ENCODE measurements around the gene USP6NL. TPM values are rescaled to one million over a fixed set of nuclear protein-coding genes. Genes with fewer than 3 reads are reported as not detected.
A peak's percentile ranks its signal among the peaks of the same experiment; 100 is the strongest.
"Not testable (repeated sequence)": the region's sequence is repeated elsewhere in the genome, so short reads cannot be mapped to it uniquely, and the experiment has no call there.

USP6NL gene
- total and polyA plus RNA-seq, 8 donors, result 2.2 to 10.4 (median 5.1) TPM

DNA sequence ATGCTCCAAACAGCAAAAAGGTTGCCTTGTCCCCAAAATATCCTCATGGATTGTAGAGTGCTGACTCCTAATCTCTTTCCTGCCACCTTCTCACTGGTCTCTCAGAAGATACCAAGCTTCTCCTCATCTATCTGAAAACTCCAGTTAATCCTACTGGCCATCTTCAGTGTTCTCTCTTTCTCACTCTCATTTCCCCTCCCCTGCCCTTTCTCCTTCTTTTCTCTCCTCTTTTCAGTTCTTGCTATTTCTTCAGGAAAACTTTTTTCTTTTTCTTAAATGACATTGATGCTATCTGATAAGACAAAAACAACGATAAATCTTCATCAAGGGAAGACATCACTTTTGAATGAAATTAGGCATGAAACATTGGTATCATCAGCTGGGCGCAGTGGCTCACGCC lies 109.8 kb downstream of the USP6NL start:
- no peak overlapping the region for H3K27ac ChIP-seq
- H3K36me3 ChIP-seq, result no peaks in the 10 kb centered on the region
- H3K4me1 ChIP-seq, result no peaks in the 10 kb centered on the region
- no peaks in the 10 kb centered on the region for H3K27me3 ChIP-seq
- intact Hi-C loops (cut with DNase I), result no loop called here
- WGBS, 2 donors, result 94 to 95% methylated on average over 3 of the region's 3 CpGs
- no peak overlapping the region for H3K4me3 ChIP-seq
- DNase-seq, result no peak
- TF ChIP-seq, protein P1, sequence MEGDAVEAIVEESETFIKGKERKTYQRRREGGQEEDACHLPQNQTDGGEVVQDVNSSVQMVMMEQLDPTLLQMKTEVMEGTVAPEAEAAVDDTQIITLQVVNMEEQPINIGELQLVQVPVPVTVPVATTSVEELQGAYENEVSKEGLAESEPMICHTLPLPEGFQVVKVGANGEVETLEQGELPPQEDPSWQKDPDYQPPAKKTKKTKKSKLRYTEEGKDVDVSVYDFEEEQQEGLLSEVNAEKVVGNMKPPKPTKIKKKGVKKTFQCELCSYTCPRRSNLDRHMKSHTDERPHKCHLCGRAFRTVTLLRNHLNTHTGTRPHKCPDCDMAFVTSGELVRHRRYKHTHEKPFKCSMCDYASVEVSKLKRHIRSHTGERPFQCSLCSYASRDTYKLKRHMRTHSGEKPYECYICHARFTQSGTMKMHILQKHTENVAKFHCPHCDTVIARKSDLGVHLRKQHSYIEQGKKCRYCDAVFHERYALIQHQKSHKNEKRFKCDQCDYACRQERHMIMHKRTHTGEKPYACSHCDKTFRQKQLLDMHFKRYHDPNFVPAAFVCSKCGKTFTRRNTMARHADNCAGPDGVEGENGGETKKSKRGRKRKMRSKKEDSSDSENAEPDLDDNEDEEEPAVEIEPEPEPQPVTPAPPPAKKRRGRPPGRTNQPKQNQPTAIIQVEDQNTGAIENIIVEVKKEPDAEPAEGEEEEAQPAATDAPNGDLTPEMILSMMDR (IDR thresholded peaks at IDR 0.05), result no peak
- no peaks in the 10 kb centered on the region for H3K9me3 ChIP-seq
- FAIRE-seq, result no peak
- no peak for ATAC-seq

DNA sequence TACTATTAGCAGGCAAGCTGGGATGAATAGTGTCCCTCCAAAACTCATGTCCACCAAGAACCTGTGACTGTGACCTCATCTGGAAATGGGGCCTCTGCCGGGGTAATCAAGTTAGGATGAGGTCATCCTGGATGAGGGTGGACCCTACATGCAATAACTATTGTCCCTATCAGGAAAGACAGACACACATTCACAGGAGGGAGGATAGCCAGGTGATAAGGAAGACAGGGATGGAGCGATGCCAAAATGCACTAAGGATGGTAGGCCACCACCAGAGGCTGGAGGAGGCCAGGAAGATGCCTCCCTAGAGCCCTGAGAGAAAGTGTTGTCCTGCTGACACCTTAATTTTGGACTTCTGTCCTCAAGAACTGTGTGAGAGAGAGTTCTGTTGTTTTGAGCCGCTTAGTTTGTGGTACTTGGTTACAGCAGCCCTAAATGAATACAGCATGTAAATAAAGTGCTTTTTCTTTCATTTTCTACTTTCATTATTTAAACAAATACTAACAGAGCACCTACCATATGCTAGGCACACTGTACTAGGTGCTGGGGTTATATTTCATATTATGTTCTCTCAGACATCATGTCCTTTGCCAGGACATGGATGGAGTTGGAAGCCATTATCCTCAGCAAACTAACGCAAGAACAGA lies 111.9 kb downstream of the USP6NL start:
- no peaks in the 10 kb centered on the region for H3K36me3 ChIP-seq
- intact Hi-C loops (cut with DNase I), result no loop called here
- TF ChIP-seq, protein P1 (IDR thresholded peaks at IDR 0.05), result no peak
- DNase-seq (no peak), FAIRE-seq (no peak), ATAC-seq (no peak)
- H3K4me3 ChIP-seq, result no peak overlapping the region
- 90 to 91% methylated on average over 4 of the region's 4 CpGs for WGBS, 2 donors
- H3K27ac ChIP-seq, result no peak overlapping the region
- no peaks in the 10 kb centered on the region for H3K27me3 ChIP-seq
- H3K9me3 ChIP-seq, result no peaks in the 10 kb centered on the region
- H3K4me1 ChIP-seq, result no peaks in the 10 kb centered on the region

DNA sequence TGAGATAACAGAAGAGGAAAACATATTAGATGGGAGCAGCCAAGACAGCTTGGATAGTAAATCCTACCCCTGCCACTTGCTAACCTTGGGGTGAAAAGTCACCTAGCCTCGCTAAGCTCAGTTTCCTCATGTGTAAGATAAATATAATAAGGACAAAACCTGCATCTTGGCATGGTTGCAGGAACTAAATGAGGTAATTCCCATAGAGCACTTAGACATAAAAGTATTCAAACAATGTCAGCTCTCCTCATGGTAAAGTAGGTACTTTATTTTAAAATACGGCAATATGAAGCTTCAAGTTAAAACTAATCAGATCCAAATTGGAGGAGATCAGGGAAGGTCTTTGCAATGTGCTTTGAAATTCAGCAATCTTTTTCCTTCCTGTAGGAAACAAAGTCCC lies 113.1 kb downstream of the USP6NL start:
- Histone ChIP-seq H3K36me3 (no peaks in the 10 kb centered on the region), H3K4me3 (no peak overlapping the region), H3K27me3 (no peaks in the 10 kb centered on the region), H3K27ac (no peak overlapping the region), H3K9me3 (no peaks in the 10 kb centered on the region), H3K4me1 (no peaks in the 10 kb centered on the region)
- FAIRE-seq, result no peak
- 91% methylated on average over 2 of the region's 2 CpGs for WGBS, 2 donors
- TF ChIP-seq, protein P1 (IDR thresholded peaks at IDR 0.05), result no peak
- DNase-seq, result no peak
- ATAC-seq, result no peak
- intact Hi-C loops (cut with DNase I), result no loop called here

DNA sequence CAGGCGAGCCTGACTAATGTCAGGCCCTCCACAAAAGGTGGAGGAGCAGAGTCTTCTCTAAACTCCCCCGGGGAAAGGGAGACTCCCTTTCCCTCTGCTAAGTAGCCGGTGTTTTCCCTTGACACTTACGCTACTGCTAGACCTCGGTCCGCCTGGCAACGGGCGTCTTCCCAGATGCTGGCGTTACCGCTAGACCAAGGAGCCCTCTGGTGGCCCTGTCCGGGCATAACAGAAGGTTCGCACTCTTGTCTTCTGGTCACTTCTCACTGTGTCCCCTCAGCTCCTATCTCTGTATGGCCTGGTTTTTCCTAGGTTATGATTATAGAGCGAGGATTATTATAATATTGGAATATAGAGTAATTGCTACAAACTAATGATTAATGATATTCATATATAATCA lies 116.5 kb downstream of the USP6NL start:
- TF ChIP-seq, protein P1 (IDR thresholded peaks at IDR 0.05), result peak in 1 of 4 donors; percentile 19
- H3K4me1 ChIP-seq; H3K4me3 ChIP-seq; H3K27ac ChIP-seq; ATAC-seq; H3K9me3 ChIP-seq; H3K27me3 ChIP-seq; FAIRE-seq; intact Hi-C loops (cut with DNase I); H3K36me3 ChIP-seq: not testable (repeated sequence)
- peak in 4 of 6 donors; percentile 32 to 45 (median 38) for DNase-seq
- 58 to 59% methylated on average over 12 of the region's 13 CpGs for WGBS, 2 donors

DNA sequence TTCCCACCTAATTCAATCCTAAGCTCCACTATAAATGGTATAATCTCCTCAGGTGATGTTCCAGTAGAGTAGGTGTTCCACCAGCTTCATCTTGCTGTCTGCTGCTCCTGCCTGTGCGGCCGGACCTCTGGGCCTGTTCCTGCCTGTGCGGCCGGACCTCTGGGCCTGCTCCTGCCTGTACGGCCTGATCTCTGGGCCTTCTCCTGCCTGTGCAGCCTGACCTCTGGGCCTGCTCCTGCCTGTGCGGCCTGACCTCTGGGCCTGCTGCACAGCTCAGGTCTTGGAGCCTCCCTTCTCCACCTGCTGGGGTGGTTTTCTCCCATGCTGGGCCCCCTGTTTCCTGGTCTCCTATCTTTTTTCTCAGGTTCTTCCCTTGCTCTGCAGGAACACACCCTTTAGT lies 117.8 kb downstream of the USP6NL start:
- no peak for DNase-seq

More for the DNA sequence above, 117.8 kb downstream of the USP6NL start:
- Histone ChIP-seq H3K4me3 (no peak overlapping the region), H3K36me3 (no peaks in the 10 kb centered on the region), H3K4me1 (no peaks in the 10 kb centered on the region), H3K9me3 (no peaks in the 10 kb centered on the region), H3K27me3 (no peaks in the 10 kb centered on the region), H3K27ac (no peak overlapping the region)
- TF ChIP-seq, protein P1 (IDR thresholded peaks at IDR 0.05), result no peak
- FAIRE-seq (no peak), ATAC-seq (no peak)
- 94 to 97% methylated on average over 6 of the region's 6 CpGs for WGBS, 2 donors
- intact Hi-C loops (cut with DNase I), result no loop called here
